Vagina (tissue), 2 donors: ENCODE results near the gene THUMPD1. TPM values are rescaled to one million over a fixed set of nuclear protein-coding genes. Genes with fewer than 3 reads are reported as not detected.

ENCODE experiments used
- DNase-seq, 2 donors: peaks; one replicate each; pipeline ENCODE4 v3.0.0-alpha.2; 2017; ENCODE audit errors: extremely low spot score in 2 of 2
- H3K27ac ChIP-seq: fragments of 200-600 bp; sonication (generic); one replicate; pipeline ENCODE4 v1.5.1; 2019
- H3K27me3 ChIP-seq: fragments of 200-600 bp; sonication (generic); one replicate; pipeline ENCODE4 v1.5.1; 2019
- H3K36me3 ChIP-seq, 2 donors: fragments of 200-600 bp; sonication (generic); one replicate each; pipeline ENCODE4 v1.5.1; 2017 to 2019
- H3K4me1 ChIP-seq: fragments of 200-600 bp; sonication (generic); one replicate; pipeline ENCODE4 v1.5.1; 2019
- H3K4me3 ChIP-seq, 2 donors: fragments of 200-600 bp; sonication (generic); 1 replicate in 1 of 2; 2 replicates in 1 of 2; pipeline ENCODE4 v1.5.1; 2016 to 2019
- H3K9me3 ChIP-seq: fragments of 200-600 bp; sonication (generic); one replicate; pipeline ENCODE4 v1.5.1; 2019
- CTCF ChIP-seq, 3 experiments: fragments of 450-650 bp in 2 of 3; fragments of 200-600 bp in 1 of 3; sonication (generic) in 1 of 3; IDR thresholded peaks; one replicate each; pipeline ENCODE4 v1.5.1; 2017 to 2019; ENCODE audit warnings: antibody characterized with exemption in 3 of 3, mild to moderate bottlenecking in 2 of 3, moderate library complexity in 2 of 3
- POLR2A ChIP-seq, 2 donors: fragments of 450-650 bp; IDR thresholded peaks; one replicate each; pipeline ENCODE4 v1.6.1; 2017; ENCODE audit warnings: antibody characterized with exemption in 2 of 2, mild to moderate bottlenecking in 2 of 2, moderate library complexity in 2 of 2
- POLR2AphosphoS5 ChIP-seq, 2 donors: sonication (generic); formaldehyde crosslinking; IDR thresholded peaks; one replicate each; pipeline ENCODE4 v1.9.0; 2017; ENCODE audit warnings: antibody characterized with exemption in 2 of 2, mild to moderate bottlenecking in 2 of 2, low read depth in 1 of 2; ENCODE audit not compliant: insufficient read depth in 1 of 2
- intact Hi-C: fragments of 100-400 bp; cut with DNase I; formaldehyde crosslinking; loops from one replicate; pipeline ENCODE4 v1.15.1; 2023
- total RNA-seq: library from RNA; depleted of rRNA; stranded (reverse); fragments of >200 nt; gene quantifications from one replicate; pipeline ENCODE4 v1.2.3, GENCODE V29; 2016

The THUMPD1 gene
- total RNA-seq, 1 donor from 2014 or later = 60.9 TPM

- Histone ChIP-seq H3K4me3 (no peak overlapping the region), H3K27ac (no peak overlapping the region), H3K4me1 (no peaks in the 10 kb centered on the region), H3K9me3 (no peaks in the 10 kb centered on the region), H3K36me3 (no peaks in the 10 kb centered on the region), H3K27me3 (no peaks in the 10 kb centered on the region)
- TF ChIP-seq POLR2AphosphoS5 (IDR thresholded peaks at IDR 0.05; ENCODE audit: insufficient read depth in 1 of 2, low read depth in 1 of 2) = no peak
- TF ChIP-seq CTCF (IDR thresholded peaks at IDR 0.05) = no peak
- no peak for TF ChIP-seq POLR2A (IDR thresholded peaks at IDR 0.05)
- DNase-seq = no peak
- intact Hi-C loops = no loop called here
Measured at GRCh38 chr16:20753727-20754126, 12.1 kb upstream of the THUMPD1 start.

GRCh38 chr16:20750558-20750957 lies 8.9 kb upstream of the THUMPD1 start:
- no peak for DNase-seq
- no peaks in the 10 kb centered on the region for H3K4me1 ChIP-seq
- H3K9me3 ChIP-seq = no peaks in the 10 kb centered on the region
- no peak for TF ChIP-seq CTCF (IDR thresholded peaks at IDR 0.05)
- TF ChIP-seq POLR2A (IDR thresholded peaks at IDR 0.05) = no peak
- no peak for TF ChIP-seq POLR2AphosphoS5 (IDR thresholded peaks at IDR 0.05; ENCODE audit: insufficient read depth in 1 of 2, low read depth in 1 of 2)
- no peaks in the 10 kb centered on the region for H3K36me3 ChIP-seq
- no peaks in the 10 kb centered on the region for H3K27me3 ChIP-seq
- no peak overlapping the region for H3K4me3 ChIP-seq
- no peak overlapping the region for H3K27ac ChIP-seq
- intact Hi-C loops = no loop called here

GRCh38 chr16:20749474-20749873 lies 7.9 kb upstream of the THUMPD1 start:
- H3K27me3 ChIP-seq = no peaks in the 10 kb centered on the region
- no peak for DNase-seq
- no peak overlapping the region for H3K27ac ChIP-seq
- no peaks in the 10 kb centered on the region for H3K4me1 ChIP-seq
- H3K36me3 ChIP-seq = no peaks in the 10 kb centered on the region
- intact Hi-C loops = no loop called here
- H3K4me3 ChIP-seq = no peak overlapping the region
- H3K9me3 ChIP-seq = no peaks in the 10 kb centered on the region
- TF ChIP-seq POLR2A (IDR thresholded peaks at IDR 0.05) = no peak
- TF ChIP-seq CTCF (IDR thresholded peaks at IDR 0.05) = no peak
- no peak for TF ChIP-seq POLR2AphosphoS5 (IDR thresholded peaks at IDR 0.05; ENCODE audit: insufficient read depth in 1 of 2, low read depth in 1 of 2)

GRCh38 chr16:20747030-20747816 lies 5.6 kb upstream of the THUMPD1 start:
- Histone ChIP-seq H3K27ac (no peak overlapping the region), H3K36me3 (no peaks in the 10 kb centered on the region), H3K9me3 (no peaks in the 10 kb centered on the region), H3K4me1 (no peaks in the 10 kb centered on the region), H3K4me3 (no peak overlapping the region), H3K27me3 (no peaks in the 10 kb centered on the region)
- no peak for TF ChIP-seq POLR2A (IDR thresholded peaks at IDR 0.05)
- no peak for TF ChIP-seq CTCF (IDR thresholded peaks at IDR 0.05)
- TF ChIP-seq POLR2AphosphoS5 (IDR thresholded peaks at IDR 0.05; ENCODE audit: insufficient read depth in 1 of 2, low read depth in 1 of 2) = no peak
- intact Hi-C loops = no loop called here
- DNase-seq = no peak

- TF ChIP-seq POLR2A (IDR thresholded peaks at IDR 0.05) (no peak), POLR2AphosphoS5 (IDR thresholded peaks at IDR 0.05; ENCODE audit: insufficient read depth in 1 of 2, low read depth in 1 of 2) (no peak), CTCF (IDR thresholded peaks at IDR 0.05) (no peak)
- no peaks in the 10 kb centered on the region for H3K4me1 ChIP-seq
- H3K27me3 ChIP-seq = no peaks in the 10 kb centered on the region
- DNase-seq = no peak
- H3K27ac ChIP-seq = no peak overlapping the region
- H3K36me3 ChIP-seq = no peaks in the 10 kb centered on the region
- H3K4me3 ChIP-seq = no peak overlapping the region
- no peaks in the 10 kb centered on the region for H3K9me3 ChIP-seq
- intact Hi-C loops = no loop called here
Measured at GRCh38 chr16:20746461-20746860, 4.8 kb upstream of the THUMPD1 start.
